Esophagus muscularis mucosa (tissue), 4 donors: Measurements from ENCODE around the gene MEF2C.

Source experiments
- EP300 ChIP-seq: sonication (generic); formaldehyde crosslinking; IDR thresholded peaks from one replicate; pipeline ENCODE4 v1.6.1; 2017; ENCODE audit warnings: antibody characterized with exemption
- POLR2A ChIP-seq: fragments of 450-650 bp; IDR thresholded peaks from one replicate; pipeline ENCODE4 v1.6.1; 2017; ENCODE audit warnings: antibody characterized with exemption, moderate library complexity, mild to moderate bottlenecking, low read depth
- POLR2AphosphoS5 ChIP-seq, 2 donors: sonication (generic); formaldehyde crosslinking; IDR thresholded peaks; one replicate each; pipeline ENCODE4 v1.6.1; 2017; ENCODE audit warnings: antibody characterized with exemption in 2 of 2
- TF ChIP-seq, protein P1 (sequence below), 3 experiments: fragments of 200-600 bp in 2 of 3; fragments of 450-650 bp in 1 of 3; sonication (generic) in 2 of 3; IDR thresholded peaks; one replicate each; pipeline ENCODE4 v1.5.1; 2017 to 2019; ENCODE audit warnings: antibody characterized with exemption in 3 of 3, mild to moderate bottlenecking in 2 of 3, moderate library complexity in 1 of 3

DNA sequence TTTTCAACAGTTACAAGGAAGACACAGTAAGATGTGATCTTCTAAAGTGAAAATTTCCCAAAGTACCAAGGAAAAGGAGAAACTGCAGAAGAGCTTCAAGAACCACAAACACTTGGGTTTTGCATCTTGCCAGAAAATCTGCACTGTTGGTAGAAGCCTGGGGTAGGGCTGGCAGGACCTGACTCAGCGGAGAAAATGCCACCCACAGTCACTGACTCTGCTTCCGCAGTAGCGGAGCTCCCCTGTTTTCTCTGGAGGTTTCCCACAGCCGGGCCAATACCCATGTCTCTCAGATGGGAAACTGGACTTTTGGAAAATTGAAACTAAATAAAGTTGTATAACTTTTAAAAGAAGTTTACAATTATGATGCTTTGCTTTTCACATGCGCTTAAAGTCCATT, 104.2 kb downstream of the MEF2C start:
- TF ChIP-seq, protein P1, sequence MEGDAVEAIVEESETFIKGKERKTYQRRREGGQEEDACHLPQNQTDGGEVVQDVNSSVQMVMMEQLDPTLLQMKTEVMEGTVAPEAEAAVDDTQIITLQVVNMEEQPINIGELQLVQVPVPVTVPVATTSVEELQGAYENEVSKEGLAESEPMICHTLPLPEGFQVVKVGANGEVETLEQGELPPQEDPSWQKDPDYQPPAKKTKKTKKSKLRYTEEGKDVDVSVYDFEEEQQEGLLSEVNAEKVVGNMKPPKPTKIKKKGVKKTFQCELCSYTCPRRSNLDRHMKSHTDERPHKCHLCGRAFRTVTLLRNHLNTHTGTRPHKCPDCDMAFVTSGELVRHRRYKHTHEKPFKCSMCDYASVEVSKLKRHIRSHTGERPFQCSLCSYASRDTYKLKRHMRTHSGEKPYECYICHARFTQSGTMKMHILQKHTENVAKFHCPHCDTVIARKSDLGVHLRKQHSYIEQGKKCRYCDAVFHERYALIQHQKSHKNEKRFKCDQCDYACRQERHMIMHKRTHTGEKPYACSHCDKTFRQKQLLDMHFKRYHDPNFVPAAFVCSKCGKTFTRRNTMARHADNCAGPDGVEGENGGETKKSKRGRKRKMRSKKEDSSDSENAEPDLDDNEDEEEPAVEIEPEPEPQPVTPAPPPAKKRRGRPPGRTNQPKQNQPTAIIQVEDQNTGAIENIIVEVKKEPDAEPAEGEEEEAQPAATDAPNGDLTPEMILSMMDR (IDR thresholded peaks at IDR 0.05) = no peak
- TF ChIP-seq POLR2AphosphoS5 (IDR thresholded peaks at IDR 0.05) = no peak
- TF ChIP-seq POLR2A = no peak
- TF ChIP-seq EP300 = no peak
